GM21360 (cell line): ENCODE results near the gene CAPZA3.
"Not testable (repeated sequence)": the region's sequence is repeated elsewhere in the genome, so short reads cannot be mapped to it uniquely, and the experiment has no call there.

Source experiments
- ATAC-seq: cut with Tn5 transposase; IDR thresholded peaks from one replicate; pipeline ENCODE4 v1.9.1; 2021; ENCODE audit warnings: mild to moderate bottlenecking, moderate library complexity; ENCODE audit not compliant: unreplicated experiment

CAPZA3 gene

DNA sequence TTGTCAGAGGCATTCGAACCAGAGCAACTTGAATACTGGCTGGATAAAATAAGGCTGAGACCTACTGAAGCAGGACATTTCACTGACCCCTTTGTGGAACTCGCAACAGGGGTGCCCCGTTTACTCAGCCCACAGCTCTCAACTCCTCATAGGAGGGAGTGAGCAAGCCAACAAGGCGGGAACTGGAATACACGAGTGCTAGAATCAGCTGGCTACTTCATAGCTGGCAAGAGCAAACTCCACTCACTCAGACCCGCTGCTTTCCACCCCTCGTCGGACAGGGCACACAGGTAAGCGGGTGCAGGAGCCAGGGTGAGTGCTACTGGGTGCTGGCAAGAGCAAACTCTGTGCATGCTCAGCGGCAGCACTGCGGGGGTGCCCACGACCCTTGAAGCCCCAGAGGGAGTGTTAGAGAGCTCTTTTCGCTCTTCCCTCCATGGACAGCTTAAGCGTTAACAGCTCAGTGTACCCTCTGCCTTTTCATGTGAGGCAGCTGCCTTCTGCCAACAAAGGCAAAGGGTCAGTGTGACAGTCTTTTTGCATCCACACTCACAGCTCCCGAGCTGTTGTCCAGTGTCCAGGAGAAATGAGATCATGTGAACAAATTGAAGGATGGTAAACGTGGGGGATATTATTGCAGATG lies 15.7 kb downstream of the CAPZA3 start:
- ATAC-seq = no peak

DNA sequence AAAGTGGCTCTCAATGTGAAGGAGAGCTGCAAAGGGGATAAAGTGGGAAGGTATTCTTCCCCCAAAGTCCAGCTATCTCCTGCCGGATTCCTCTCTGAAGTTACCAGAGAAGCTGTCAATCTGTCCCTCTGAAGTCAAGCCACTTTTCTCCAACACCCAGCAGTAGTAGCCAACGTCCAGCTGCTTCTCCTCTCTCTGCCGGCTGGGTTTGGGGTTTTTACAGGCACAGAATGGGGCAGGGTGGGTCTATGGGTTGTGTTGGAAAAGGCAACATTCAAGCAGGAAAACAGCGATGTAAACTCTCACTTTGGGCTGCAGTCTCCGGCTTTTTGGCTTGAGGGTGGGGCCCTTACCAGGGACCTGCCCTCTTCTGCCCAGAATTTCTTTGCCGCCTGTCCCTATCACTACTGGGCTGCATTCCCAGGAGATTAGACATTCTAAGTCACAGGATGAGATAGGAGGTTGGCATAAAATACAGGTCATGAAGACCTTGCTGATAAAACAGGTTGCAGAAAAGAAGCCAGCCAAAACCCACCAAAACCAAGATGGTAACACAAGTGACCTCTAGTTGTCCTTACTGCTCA lies 16.3 kb downstream of the CAPZA3 start:
- ATAC-seq = no peak

DNA sequence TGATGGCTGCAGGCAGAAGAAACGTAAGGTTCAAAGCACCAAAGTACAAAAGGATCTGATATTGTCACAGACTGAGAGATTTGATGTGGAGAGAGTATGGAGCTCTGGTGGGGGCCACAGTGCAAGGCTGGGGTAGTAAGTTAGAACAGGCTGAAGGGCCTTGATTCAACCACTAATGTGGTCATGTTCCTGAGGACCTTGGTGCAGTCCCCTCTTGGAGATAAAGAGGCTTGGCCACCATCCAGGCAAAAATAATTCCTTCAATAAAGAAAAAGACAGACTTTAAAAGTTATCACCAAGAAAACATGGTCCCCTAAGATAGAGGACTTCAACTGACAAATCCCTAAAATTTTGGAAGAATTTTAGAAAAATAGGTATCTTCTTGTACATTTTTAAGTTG lies 17.4 kb downstream of the CAPZA3 start:
- no peak for ATAC-seq

GRCh38 chr12:18766479-18766878 lies 28.6 kb downstream of the CAPZA3 start:
- not testable (repeated sequence) for ATAC-seq

DNA sequence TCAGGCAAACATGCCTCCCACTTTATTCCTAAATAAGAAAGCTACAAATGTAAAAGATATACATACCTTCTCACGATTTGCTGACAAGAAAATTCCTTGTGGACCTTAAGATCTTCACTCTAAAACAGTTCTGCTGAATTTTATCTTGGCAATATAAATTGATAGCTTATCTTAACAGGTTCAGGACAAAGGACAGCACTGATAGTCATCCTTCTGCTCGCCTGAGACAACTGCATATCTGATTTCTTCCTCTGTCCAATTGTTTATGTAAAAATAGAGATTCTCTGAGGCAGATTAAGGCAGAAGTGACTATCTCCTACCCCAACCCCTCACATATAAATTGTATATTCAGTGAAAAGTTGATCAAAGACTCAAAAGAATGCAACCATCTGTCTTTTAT lies 44.9 kb downstream of the CAPZA3 start:
- ATAC-seq = no peak

- not testable (repeated sequence) for ATAC-seq
Observed at GRCh38 chr12:18785465-18785864, 47.5 kb downstream of the CAPZA3 start.
